H1 (cell line): ENCODE results near the gene EIF2B2. TPM values are rescaled to one million over a fixed set of nuclear protein-coding genes. Genes with fewer than 3 reads are reported as not detected.

Source experiments
- CTCF ChIA-PET: fragments of 300-600 bp; sonication (Branson Sonifier 250); formaldehyde crosslinking; loops from one replicate; lab custom pipeline; 2021; ENCODE audit not compliant: partially characterized antibody; lab: Charles Lee
- POLR2A ChIA-PET: fragments of 300-600 bp; sonication (Branson Sonifier 250); formaldehyde crosslinking; loops from one replicate; lab custom pipeline; 2021; ENCODE audit warnings: inconsistent platforms; ENCODE audit not compliant: partially characterized antibody; lab: Charles Lee
- DNase-seq, 2 experiments: peaks; one replicate each; pipeline versions ENCODE4 v3.0.0 to v3.0.0-alpha.2; 2010 to 2022; ENCODE audit warnings: low spot score in 2 of 2, low read depth in 1 of 2, mixed read lengths in 1 of 2
- FAIRE-seq: peaks from 2 replicates; lab custom pipeline; 2011; peaks lifted over from hg19 to GRCh38; lab: Jason Lieb, UNC
- H2AFZ ChIP-seq: 2 replicates; pipeline ENCODE4 v1.8.1; 2012; ENCODE audit warnings: low read length, inconsistent platforms
- H2AK5ac ChIP-seq: 2 replicates; pipeline ENCODE4 v1.6.1; 2013; ENCODE audit warnings: low read depth, low read length
- H2BK120ac ChIP-seq: replicated peaks from 2 replicates; pipeline ENCODE3; 2013; ENCODE audit warnings: low read depth, low read length, inconsistent platforms
- H2BK12ac ChIP-seq: 2 replicates; pipeline ENCODE4 v1.6.1; 2013; ENCODE audit warnings: low read depth, low read length
- H2BK15ac ChIP-seq: 2 replicates; pipeline ENCODE4 v1.6.1; 2013; ENCODE audit warnings: low read length
- H2BK20ac ChIP-seq: 2 replicates; pipeline ENCODE4 v1.6.1; 2013; ENCODE audit warnings: low read length
- H2BK5ac ChIP-seq: 2 replicates; pipeline ENCODE4 v1.6.1; 2013; ENCODE audit warnings: low read depth, low read length
- H3K14ac ChIP-seq: 2 replicates; pipeline ENCODE4 v1.6.1; 2013; ENCODE audit warnings: inconsistent platforms; ENCODE audit not compliant: insufficient read length
- H3K18ac ChIP-seq: 2 replicates; pipeline ENCODE4 v1.6.1; 2013; ENCODE audit warnings: low read length; ENCODE audit errors: extremely low read depth
- H3K23ac ChIP-seq: 2 replicates; pipeline ENCODE4 v1.6.1; 2013; ENCODE audit warnings: inconsistent platforms; ENCODE audit not compliant: insufficient read length
- H3K23me2 ChIP-seq: 2 replicates; pipeline ENCODE4 v1.6.1; 2013; ENCODE audit warnings: low read depth, low read length
- H3K27ac ChIP-seq: 2 replicates; pipeline ENCODE4 v1.6.1; 2011; ENCODE audit warnings: low read depth, low read length, inconsistent platforms
- H3K27me3 ChIP-seq, 4 experiments: replicated peaks in 1 of 4; 1 replicate in 1 of 4; 2 replicates in 3 of 4; pipeline versions ENCODE4 v1.6.1 to v1.8.1; 2011 to 2013; ENCODE audit warnings: low read length in 3 of 4, mild to moderate bottlenecking in 3 of 4, inconsistent platforms in 2 of 4, mixed read lengths in 2 of 4, moderate library complexity in 1 of 4; ENCODE audit not compliant: control insufficient read depth in 3 of 4, insufficient read depth in 3 of 4; ENCODE audit errors: extremely low read depth in 1 of 4
- H3K36me3 ChIP-seq, 4 experiments: 2 replicates each; pipeline versions ENCODE4 v1.6.1 to v1.8.1; 2011 to 2013; ENCODE audit warnings: mild to moderate bottlenecking in 4 of 4, low read length in 3 of 4, moderate library complexity in 2 of 4, control low read depth in 1 of 4, inconsistent platforms in 1 of 4; ENCODE audit not compliant: insufficient read depth in 4 of 4, control insufficient read depth in 2 of 4
- H3K4ac ChIP-seq: replicated peaks from 2 replicates; pipeline ENCODE3; 2013; ENCODE audit warnings: low read length, low read depth, mixed read lengths, inconsistent platforms; ENCODE audit not compliant: insufficient read length
- H3K4me1 ChIP-seq, 4 experiments: replicated peaks in 1 of 4; 1 replicate in 1 of 4; 2 replicates in 3 of 4; pipeline versions ENCODE4 v1.6.1 to v1.8.1; 2011 to 2013; ENCODE audit warnings: low read length in 3 of 4, inconsistent platforms in 2 of 4, mixed read lengths in 1 of 4; ENCODE audit not compliant: insufficient read depth in 4 of 4, control insufficient read depth in 3 of 4
- H3K4me2 ChIP-seq, 2 experiments: 2 replicates each; pipeline versions ENCODE4 v1.6.1 to v1.8.1; 2011 to 2013; ENCODE audit warnings: low read depth in 2 of 2, low read length in 2 of 2, control low read depth in 1 of 2, inconsistent platforms in 1 of 2, mild to moderate bottlenecking in 1 of 2; ENCODE audit not compliant: insufficient read depth in 1 of 2
- H3K4me3 ChIP-seq, 4 experiments: fragments of 200-600, 300-600 bp in 1 of 4; sonication (generic), shearing (Covaris generic), sonication (Bioruptor Twin) in 1 of 4; 2 replicates each; pipeline versions ENCODE4 v1.5.1 to v1.8.1; 2011 to 2016; ENCODE audit warnings: low read length in 4 of 4, low read depth in 3 of 4, control low read depth in 2 of 4, inconsistent platforms in 2 of 4, mild to moderate bottlenecking in 2 of 4, mixed read lengths in 1 of 4, moderate library complexity in 1 of 4; ENCODE audit not compliant: insufficient read depth in 2 of 4; ENCODE audit errors: extremely low read depth in 1 of 4
- H3K56ac ChIP-seq: replicated peaks from 2 replicates; pipeline ENCODE3; 2013; ENCODE audit warnings: low read depth, mild to moderate bottlenecking, mixed read lengths, low read length, inconsistent platforms; ENCODE audit not compliant: insufficient read length
- H3K79me1 ChIP-seq: 2 replicates; pipeline ENCODE4 v1.6.1; 2013; ENCODE audit warnings: low read depth, low read length, control low read depth
- H3K79me2 ChIP-seq, 2 experiments: 2 replicates each; pipeline versions ENCODE4 v1.6.1 to v1.8.1; 2012 to 2013; ENCODE audit warnings: low read length in 2 of 2, mild to moderate bottlenecking in 2 of 2, inconsistent platforms in 1 of 2; ENCODE audit not compliant: insufficient read depth in 2 of 2, control insufficient read depth in 1 of 2
- H3K9ac ChIP-seq, 4 experiments: replicated peaks in 1 of 4; 1 replicate in 1 of 4; 2 replicates in 3 of 4; pipeline versions ENCODE4 v1.6.1 to v1.8.1; 2011 to 2013; ENCODE audit warnings: low read depth in 3 of 4, low read length in 3 of 4, control low read depth in 2 of 4, mild to moderate bottlenecking in 2 of 4, moderate library complexity in 2 of 4, inconsistent platforms in 1 of 4; ENCODE audit errors: extremely low read depth in 1 of 4
- H3K9me3 ChIP-seq, 2 experiments: 2 replicates each; pipeline versions ENCODE4 v1.6.1 to v1.8.1; 2012 to 2013; ENCODE audit warnings: mild to moderate bottlenecking in 2 of 2, moderate library complexity in 2 of 2, control low read depth in 1 of 2, inconsistent platforms in 1 of 2, low read depth in 1 of 2, low read length in 1 of 2, mixed read lengths in 1 of 2; ENCODE audit not compliant: insufficient read depth in 2 of 2
- H4K20me1 ChIP-seq, 2 experiments: replicated peaks in 1 of 2; 2 replicates each; pipeline versions ENCODE3 to v1.8.1; 2011 to 2013; ENCODE audit warnings: inconsistent platforms in 2 of 2, low read length in 2 of 2, mild to moderate bottlenecking in 1 of 2; ENCODE audit not compliant: insufficient read depth in 2 of 2, control insufficient read depth in 1 of 2
- H4K5ac ChIP-seq: 2 replicates; pipeline ENCODE4 v1.6.1; 2013; ENCODE audit warnings: low read length, low read depth, mixed read lengths, inconsistent platforms; ENCODE audit not compliant: insufficient read length
- H4K8ac ChIP-seq: 2 replicates; pipeline ENCODE4 v1.8.0; 2013; ENCODE audit warnings: mild to moderate bottlenecking, moderate library complexity, low read length, inconsistent platforms; ENCODE audit not compliant: insufficient read depth; ENCODE audit errors: extremely low read depth
- H4K91ac ChIP-seq: replicated peaks from 2 replicates; pipeline ENCODE3; 2013; ENCODE audit warnings: low read length, mixed read lengths, inconsistent platforms; ENCODE audit not compliant: insufficient read length
- WGBS, 2 experiments: shearing (Covaris generic) in 1 of 2; methylation state at CpG; one replicate each; pipeline versions ENCODE4 v1.1.6 to v1.1.7; 2013 to 2015; ENCODE audit warnings: low lambda C conversion rate in 2 of 2, mixed read lengths in 2 of 2, inconsistent platforms in 1 of 2, low coverage in 1 of 2, missing lambda C conversion rate in 1 of 2; ENCODE audit not compliant: insufficient replicate concordance in 2 of 2, insufficient coverage in 1 of 2, insufficient read length in 1 of 2; ENCODE audit errors: extremely low coverage in 1 of 2, missing lambda C conversion rate in 1 of 2; 5-methylcytosine and 5-hydroxymethylcytosine counted together
- polyA plus RNA-seq, 7 experiments: library from polyadenylated mRNA; depleted of rRNA in 3 of 7; stranded (reverse) in 5 of 7; unstranded in 2 of 7; fragments of >200 nt in 5 of 7; fragments of 200-250 nt in 2 of 7; gene quantifications; 1 replicate in 5 of 7; 2 replicates in 1 of 7; 4 replicates in 1 of 7; pipeline versions ENCODE4 v1.2.1 to v1.2.3, GENCODE V29; 2011 to 2013; ENCODE audit warnings: missing spikeins in 2 of 7, mixed read lengths in 2 of 7
- total RNA-seq: library from RNA; stranded (reverse); fragmentation: NEBNext Ultra II Directional; extraction: Animal tissue kit (Norgen Biotek cat#: 25700); gene quantifications from 2 replicates; pipeline ENCODE4 v1.2.1, GENCODE V29; 2021

The EIF2B2 gene
- total and polyA plus RNA-seq, 2 of the 8 experiments (the other 6 are each of a cell fraction or from before 2014, with no cell fraction given): 42.6 to 79.9 TPM

DNA sequence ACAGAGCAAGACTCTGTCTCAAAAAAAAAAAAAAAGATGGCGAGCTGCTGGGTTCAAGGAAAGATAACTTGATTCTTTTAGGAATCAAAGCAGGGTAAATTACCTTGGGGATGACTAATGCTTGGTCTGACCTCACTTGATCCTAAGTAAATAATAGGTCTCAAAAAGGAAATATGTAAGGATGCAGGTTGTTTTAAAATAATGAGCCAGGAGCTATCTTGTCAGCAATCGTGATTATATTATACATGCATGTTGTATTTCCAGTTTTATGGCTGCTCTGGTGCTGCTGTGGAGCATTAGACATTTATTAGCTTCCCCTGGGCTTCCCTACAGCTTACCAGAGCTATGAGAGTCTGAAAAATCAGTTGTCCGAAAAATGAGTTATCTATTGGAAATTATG, 2.6 kb downstream of the EIF2B2 start:
- H3K27me3 ChIP-seq: no peaks in the 10 kb centered on the region
- H3K56ac ChIP-seq: no peak overlapping the region
- H3K14ac ChIP-seq: no peak overlapping the region
- H3K4me2 ChIP-seq: no peak overlapping the region
- H3K79me2 ChIP-seq: peaks cover 0 to 13% of the 10 kb centered on the region in 2 experiments; a peak in 2 of 4 replicates
- H2AK5ac ChIP-seq: no peak overlapping the region
- H2BK12ac ChIP-seq: no peak overlapping the region
- peaks cover 6% of the 10 kb centered on the region for H3K79me1 ChIP-seq
- H3K27ac ChIP-seq: no peak overlapping the region
- WGBS, 2 experiments: 90% methylated on average over 3 of the region's 3 CpGs; no CpG with 5 or more reads in 1 of the 2 experiments
- H2BK15ac ChIP-seq: no peak overlapping the region
- no peak overlapping the region for H2BK5ac ChIP-seq
- peaks cover 0 to 10% of the 10 kb centered on the region in 2 experiments for H4K20me1 ChIP-seq
- H2AFZ ChIP-seq: no peak overlapping the region
- CTCF ChIA-PET: interaction anchor here (0.9 to 3.2 kb wide), 5 partner anchors 17 to 100 kb away, joined by 3 to 13 read pairs (median 6); no protein-coding TSS in a partner anchor
- no peak overlapping the region for H3K4ac ChIP-seq
- FAIRE-seq: no peak
- POLR2A ChIA-PET: interaction anchor here (0.6 to 2.0 kb wide), 5 partner anchors 9 to 235 kb away, joined by 3 to 5 read pairs (median 3); no protein-coding TSS in a partner anchor
- H3K4me1 ChIP-seq: peaks cover 0 to 5% (median 4%) of the 10 kb centered on the region in 4 experiments; a peak in 4 of 7 replicates
- no peak overlapping the region for H4K91ac ChIP-seq
- H3K23me2 ChIP-seq: peaks cover 10% of the 10 kb centered on the region; the same call in 1 of the 2 replicates
- H3K23ac ChIP-seq: no peak overlapping the region
- H2BK120ac ChIP-seq: no peak overlapping the region
- no peak overlapping the region for H2BK20ac ChIP-seq
- no peak for DNase-seq
- H3K9ac ChIP-seq: no peak overlapping the region
- no peak overlapping the region for H4K5ac ChIP-seq
- H3K9me3 ChIP-seq: no peaks in the 10 kb centered on the region
- H3K4me3 ChIP-seq: no peak overlapping the region
- H4K8ac ChIP-seq: no peak overlapping the region
- H3K18ac ChIP-seq: no peak overlapping the region
- peaks cover 3 to 47% (median 30%) of the 10 kb centered on the region in 4 experiments; a peak in 7 of 8 replicates for H3K36me3 ChIP-seq
